ENCODE measurements around the gene ITGB1BP2. TPM values are rescaled to one million over a fixed set of nuclear protein-coding genes. Genes with fewer than 3 reads are reported as not detected.

The ITGB1BP2 gene
- total and polyA plus RNA-seq, 8 donors, result 0.13 to 2.0 (median 0.40) TPM

GRCh38 chrX:71282514-71283402 lies 18.8 kb upstream of the ITGB1BP2 start:
- FAIRE-seq (no peak), DNase-seq (no peak)
- intact Hi-C loops (cut with DNase I), result no loop called here

DNA sequence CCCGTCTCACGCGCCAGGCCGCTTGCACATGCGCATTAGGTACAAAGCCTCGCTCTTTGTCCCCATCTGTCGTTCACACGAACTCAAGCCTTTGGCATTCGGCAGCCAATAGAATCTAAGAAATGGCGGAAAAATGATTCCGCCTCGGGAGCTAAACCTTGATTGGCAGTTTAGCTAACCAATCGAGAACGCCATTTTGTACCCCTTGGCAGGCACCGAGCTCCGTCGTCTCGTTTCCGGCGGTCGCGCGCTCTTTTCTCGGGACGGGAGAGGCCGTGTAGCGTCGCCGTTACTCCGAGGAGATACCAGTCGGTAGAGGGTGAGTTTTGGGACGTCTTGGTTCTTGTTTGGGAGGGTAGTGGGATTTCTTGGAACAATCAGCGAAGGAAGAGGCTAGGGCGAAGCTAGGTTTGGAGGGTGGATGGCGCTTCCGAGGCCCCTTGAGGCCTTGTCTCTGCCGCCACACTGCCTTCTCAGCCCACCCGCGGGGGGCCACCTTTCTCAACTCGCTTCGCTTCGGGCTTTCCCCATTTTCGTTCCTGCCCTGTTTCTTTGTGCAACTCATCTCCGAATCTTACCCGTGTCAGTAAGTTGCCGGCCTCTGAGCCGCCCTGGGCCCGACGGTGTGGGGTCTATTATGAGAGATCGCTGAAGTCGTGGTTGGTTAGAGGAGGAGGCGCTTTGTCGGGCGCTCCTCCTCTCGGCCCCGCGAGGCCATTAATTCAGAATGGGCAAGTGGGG lies 18.0 kb upstream of the ITGB1BP2 start, which contains the start of gene NONO:
NONO (plus strand) TSS at position 233 of the 741 bp plus-strand sequence. CDS start 7,003 bp downstream, outside the sequence.
- H3K27ac ChIP-seq, result peak within 1 kb of the TSS; percentile 65 to 86 (median 83)
- no peaks in the 10 kb centered on the region for H3K9me3 ChIP-seq
- H3K4me3 ChIP-seq, result peak within 1 kb of the TSS; percentile 30 to 57 (median 46)
- ATAC-seq, result peak; percentile 92 to 97 (median 94)
- peak; percentile 94 for FAIRE-seq
- intact Hi-C loops (cut with DNase I), result no loop called here
- no peaks in the 10 kb centered on the region for H3K36me3 ChIP-seq
- no peaks in the 10 kb centered on the region for H3K27me3 ChIP-seq
- H3K4me1 ChIP-seq, result peaks cover 0 to 3% (median 0%) of the 10 kb centered on the region in 3 donors
- peak; percentile 78 to 93 (median 89) for DNase-seq
- TF ChIP-seq, protein P1, sequence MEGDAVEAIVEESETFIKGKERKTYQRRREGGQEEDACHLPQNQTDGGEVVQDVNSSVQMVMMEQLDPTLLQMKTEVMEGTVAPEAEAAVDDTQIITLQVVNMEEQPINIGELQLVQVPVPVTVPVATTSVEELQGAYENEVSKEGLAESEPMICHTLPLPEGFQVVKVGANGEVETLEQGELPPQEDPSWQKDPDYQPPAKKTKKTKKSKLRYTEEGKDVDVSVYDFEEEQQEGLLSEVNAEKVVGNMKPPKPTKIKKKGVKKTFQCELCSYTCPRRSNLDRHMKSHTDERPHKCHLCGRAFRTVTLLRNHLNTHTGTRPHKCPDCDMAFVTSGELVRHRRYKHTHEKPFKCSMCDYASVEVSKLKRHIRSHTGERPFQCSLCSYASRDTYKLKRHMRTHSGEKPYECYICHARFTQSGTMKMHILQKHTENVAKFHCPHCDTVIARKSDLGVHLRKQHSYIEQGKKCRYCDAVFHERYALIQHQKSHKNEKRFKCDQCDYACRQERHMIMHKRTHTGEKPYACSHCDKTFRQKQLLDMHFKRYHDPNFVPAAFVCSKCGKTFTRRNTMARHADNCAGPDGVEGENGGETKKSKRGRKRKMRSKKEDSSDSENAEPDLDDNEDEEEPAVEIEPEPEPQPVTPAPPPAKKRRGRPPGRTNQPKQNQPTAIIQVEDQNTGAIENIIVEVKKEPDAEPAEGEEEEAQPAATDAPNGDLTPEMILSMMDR (IDR thresholded peaks at IDR 0.05), result no peak
- 0 to 32% methylated on average over 56 to 57 of the region's 57 CpGs for WGBS, 2 donors

More at GRCh38 chrX:71282514-71283402, 18.8 kb upstream of the ITGB1BP2 start:
- peak overlapping the region; percentile 40 to 84 (median 78) for H3K27ac ChIP-seq
- TF ChIP-seq, protein P1 (IDR thresholded peaks at IDR 0.05), result no peak
- no peaks in the 10 kb centered on the region for H3K9me3 ChIP-seq
- peaks cover 0 to 3% (median 0%) of the 10 kb centered on the region in 3 donors for H3K4me1 ChIP-seq
- WGBS, 2 donors, result 15 to 44% methylated on average over 16 of the region's 16 CpGs
- peak overlapping the region in 2 of 4 donors; percentile 41 to 45 for H3K4me3 ChIP-seq
- ATAC-seq, result peak; percentile 57 to 77 (median 72)
- H3K36me3 ChIP-seq, result no peaks in the 10 kb centered on the region
- H3K27me3 ChIP-seq, result no peaks in the 10 kb centered on the region

- H3K27me3 ChIP-seq, result no peaks in the 10 kb centered on the region
- H3K4me1 ChIP-seq, result peaks cover 0 to 3% (median 0%) of the 10 kb centered on the region in 3 donors
- peak; percentile 63 for FAIRE-seq
- no peaks in the 10 kb centered on the region for H3K36me3 ChIP-seq
- ATAC-seq, result no peak
- no peak for DNase-seq
- H3K27ac ChIP-seq, result no peak overlapping the region
- TF ChIP-seq, protein P1 (IDR thresholded peaks at IDR 0.05), result no peak
- intact Hi-C loops (cut with DNase I), result no loop called here
- H3K9me3 ChIP-seq, result no peaks in the 10 kb centered on the region
- peak overlapping the region in 1 of 4 donors; percentile 57 for H3K4me3 ChIP-seq
These were observed 15.6 kb upstream of the ITGB1BP2 start for GRCh38 chrX:71285929-71286328.

DNA sequence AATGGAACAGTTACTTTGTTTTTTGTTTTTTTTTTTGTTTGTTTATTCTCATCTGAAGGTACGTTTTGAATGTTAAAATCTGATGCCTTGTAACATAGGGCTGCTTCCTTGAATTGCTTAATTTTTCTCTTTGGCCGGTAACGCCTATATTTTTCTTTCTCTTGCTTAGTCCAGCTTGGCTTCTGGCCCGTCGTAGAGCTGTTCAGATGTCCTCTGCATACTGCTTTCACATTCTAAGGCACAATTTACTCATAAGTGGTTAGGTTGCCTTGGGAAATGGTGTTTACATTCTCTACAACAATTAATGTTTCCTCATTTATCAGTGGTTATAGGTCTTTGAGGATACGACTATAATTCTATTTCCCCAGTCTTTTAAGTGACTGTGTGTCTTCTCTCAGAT lies 10.2 kb upstream of the ITGB1BP2 start:
- no peak for ATAC-seq
- Histone ChIP-seq H3K9me3 (no peaks in the 10 kb centered on the region), H3K27ac (no peak overlapping the region), H3K4me3 (no peak overlapping the region), H3K27me3 (no peaks in the 10 kb centered on the region), H3K36me3 (peaks cover 0 to 40% (median 0%) of the 10 kb centered on the region in 3 donors), H3K4me1 (no peaks in the 10 kb centered on the region)
- FAIRE-seq, result no peak
- no peak for DNase-seq
- 70 to 75% methylated on average over 6 of the region's 6 CpGs for WGBS, 2 donors
- TF ChIP-seq, protein P1 (IDR thresholded peaks at IDR 0.05), result no peak
- intact Hi-C loops (cut with DNase I), result loop anchor here in 1 of 3 donors (10.0 kb wide), 1 partner anchor 63 kb away; no protein-coding TSS in a partner anchor

All from pancreas (tissue), 10 donors.